Heart left ventricle (tissue), 16 donors: ENCODE results near the gene STARD4. TPM values are rescaled to one million over a fixed set of nuclear protein-coding genes. Genes with fewer than 3 reads are reported as not detected.
A peak's percentile ranks its signal among the peaks of the same experiment; 100 is the strongest.

ENCODE experiments used
- ATAC-seq, 4 donors: fragments of 200-7000 bp; cut with Tn5 transposase; one replicate each; pipeline ENCODE4 v1.9.1; 2020 to 2022; ENCODE audit warnings: moderate library complexity in 4 of 4, mild to moderate bottlenecking in 3 of 4, moderate number of reproducible peaks in 1 of 4
- DNase-seq, 5 donors: peaks; one replicate each; pipeline ENCODE4 v3.0.0-alpha.2; 2020
- H3K27ac ChIP-seq, 12 donors: fragments of 200-600 bp; sonication (generic) in 4 of 12; one replicate each; pipeline versions ENCODE4 v1.5.0 to v1.8.0; 2016 to 2022; ENCODE audit warnings: mild to moderate bottlenecking in 2 of 12
- H3K27me3 ChIP-seq, 9 donors: fragments of 200-600 bp; sonication (generic) in 2 of 9; one replicate each; pipeline versions ENCODE4 v1.5.1 to v1.8.0; 2016 to 2022; ENCODE audit warnings: mild to moderate bottlenecking in 3 of 9
- H3K36me3 ChIP-seq, 9 donors: fragments of 200-600 bp; sonication (generic) in 2 of 9; one replicate each; pipeline versions ENCODE4 v1.5.0 to v1.8.0; 2018 to 2022; ENCODE audit warnings: mild to moderate bottlenecking in 2 of 9
- H3K4me1 ChIP-seq, 12 donors: fragments of 200-600 bp; sonication (generic) in 4 of 12; one replicate each; pipeline versions ENCODE4 v1.5.0 to v1.8.0; 2016 to 2022; ENCODE audit warnings: mild to moderate bottlenecking in 3 of 12
- H3K4me3 ChIP-seq, 12 donors: fragments of 200-600 bp; sonication (generic) in 4 of 12; one replicate each; pipeline versions ENCODE4 v1.5.0 to v1.8.0; 2017 to 2022; ENCODE audit warnings: mild to moderate bottlenecking in 9 of 12, moderate library complexity in 4 of 12
- H3K9me3 ChIP-seq, 12 donors: fragments of 200-600 bp; sonication (generic) in 4 of 12; one replicate each; pipeline versions ENCODE4 v1.5.0 to v1.8.0; 2016 to 2022; ENCODE audit warnings: mild to moderate bottlenecking in 1 of 12
- CTCF ChIP-seq, 12 donors: fragments of 200-600 bp; sonication (generic) in 4 of 12; IDR thresholded peaks; one replicate each; pipeline versions ENCODE4 v1.5.0 to v1.8.0; 2018 to 2022; ENCODE audit warnings: antibody characterized with exemption in 12 of 12, mild to moderate bottlenecking in 5 of 12
- POLR2A ChIP-seq, 2 donors: fragments of 450-650 bp; IDR thresholded peaks; one replicate each; pipeline ENCODE4 v1.6.1; 2017; ENCODE audit warnings: antibody characterized with exemption in 2 of 2, mild to moderate bottlenecking in 2 of 2, moderate library complexity in 2 of 2
- WGBS, 4 donors: extraction: QIAGEN DNeasy Blood & Tissue Kit in 2 of 4; methylation state at CpG; one replicate each; pipeline versions ENCODE4 v1.1.5 to v1.1.7; 2013 to 2018; 5-methylcytosine and 5-hydroxymethylcytosine counted together
- intact Hi-C, 10 donors: fragments of 100-400 bp; cut with DNase I; formaldehyde crosslinking; loops; one replicate each; pipeline versions ENCODE4 v1.11.1 to v1.14.2; 2022
- polyA plus RNA-seq, 2 donors: library from polyadenylated mRNA; stranded (reverse); fragments of 200-250 nt; gene quantifications; one replicate each; pipeline ENCODE4 v1.2.3, GENCODE V29; 2013
- total RNA-seq, 9 donors: library from RNA; depleted of rRNA in 2 of 9; stranded (reverse); fragments of >200 nt in 2 of 9; fragmentation: NEBNext Ultra II Directional in 3 of 9; extraction: Animal tissue kit (Norgen Biotek cat#: 25700) in 3 of 9; gene quantifications; one replicate each; pipeline versions ENCODE4 v1.1.0 to v1.2.4, GENCODE V29; 2016 to 2023
- donor health status: ischemic (EF 13 %, LVEDD 7.1; RV severe dilation, severe dysfunction).
- donor health status: healthy with polysubstance abuse.
- donor health status: DM: no; HTN: yes; CAD: no.
- donor health status: DM: no; HTN: no; CAD: no.
- donor health status: ischemic (EF 25% LVEDD 6.9; RV normal size, moderate dysfunction).
- donor health status: ischemic (EF 25% LVEDD 5.7; RV mildly dilated, moderate dysfunction).
- donor health status: healthy.
- donor health status: DM: yes; HTN: yes; CAD: no.
- donor health status: ischemic (EF 35%, LVEDD 5.7; RV mildly dilated, moderate dysfunction).
- donor health status: nonischemic (EF 11% LVEDD 7.7; RV severe dilation, severe dysfunction).
- donor health status: DM: yes; HTN: yes; CAD: no.
- donor health status: PGD.
- donor health status: ischemic (EF 29% LVEDD 5.4; RV normal size, mild dysfunction).
- donor health status: nonischemic (EF 23%, LVEDD 6.1; RV moderate dilation, normal function).

Gene STARD4
- total and polyA plus RNA-seq, 11 donors = 3.1 to 18.2 (median 9.4) TPM

- no peak overlapping the region for H3K4me3 ChIP-seq
- intact Hi-C loops = no loop called here
- whole genome bisulfite sequencing, 4 donors = 92 to 96% (median 94%) methylated on average over 3 of the region's 3 CpGs
- peaks cover 0 to 9% (median 0%) of the 10 kb centered on the region in 12 donors for H3K4me1 ChIP-seq
- no peaks in the 10 kb centered on the region for H3K9me3 ChIP-seq
- H3K36me3 ChIP-seq = no peaks in the 10 kb centered on the region
- TF ChIP-seq POLR2A (IDR thresholded peaks at IDR 0.05) (no peak), CTCF (IDR thresholded peaks at IDR 0.05) (no peak)
- DNase-seq (no peak), ATAC-seq (no peak)
- H3K27ac ChIP-seq = peak overlapping the region in 1 of 12 donors; percentile 8
- H3K27me3 ChIP-seq = no peaks in the 10 kb centered on the region
These were observed 40.2 kb downstream of the STARD4 start for GRCh38 chr5:111472096-111472495.

- Histone ChIP-seq H3K27me3 (no peaks in the 10 kb centered on the region), H3K36me3 (no peaks in the 10 kb centered on the region), H3K27ac (no peak overlapping the region), H3K4me3 (no peak overlapping the region), H3K4me1 (peaks cover 0 to 9% (median 0%) of the 10 kb centered on the region in 12 donors), H3K9me3 (no peaks in the 10 kb centered on the region)
- DNase-seq (no peak), ATAC-seq (no peak)
- intact Hi-C loops = no loop called here
- 65 to 86% (median 70%) methylated on average over 2 of the region's 2 CpGs for WGBS, 4 donors
- TF ChIP-seq POLR2A (IDR thresholded peaks at IDR 0.05) (no peak), CTCF (IDR thresholded peaks at IDR 0.05) (no peak)
These were observed 42.4 kb downstream of the STARD4 start for GRCh38 chr5:111469903-111470302.

DNA sequence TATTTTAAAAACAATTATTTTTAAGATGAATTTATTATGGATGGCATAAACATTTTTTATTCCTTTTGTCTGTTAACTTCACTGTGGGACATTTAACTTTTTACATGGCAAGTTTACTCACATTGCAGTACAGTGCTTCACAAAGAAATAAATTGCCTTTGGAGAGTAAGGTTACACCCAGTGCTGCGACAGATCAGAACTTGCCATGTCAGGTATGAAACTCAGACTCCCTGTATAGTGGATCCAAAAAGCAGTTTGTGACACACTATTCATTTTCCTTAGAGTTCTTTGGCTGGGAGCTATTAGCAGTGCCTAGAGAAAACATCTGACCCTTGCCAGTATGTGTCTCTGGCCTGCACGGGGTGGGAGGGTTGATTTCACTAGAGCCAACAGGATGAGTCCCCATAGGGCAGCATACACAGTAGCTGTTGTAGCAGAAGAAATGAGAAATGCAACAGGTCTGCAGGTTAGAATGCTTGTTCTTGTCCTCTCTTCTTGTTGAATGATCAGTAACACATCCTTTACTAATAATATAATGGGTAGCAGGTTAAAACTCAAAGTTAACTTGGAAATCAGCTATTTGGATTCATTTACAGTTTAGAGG lies 42.9 kb downstream of the STARD4 start:
- Histone ChIP-seq H3K9me3 (no peaks in the 10 kb centered on the region), H3K4me1 (peaks cover 0 to 9% (median 0%) of the 10 kb centered on the region in 12 donors), H3K4me3 (no peak overlapping the region), H3K36me3 (no peaks in the 10 kb centered on the region), H3K27ac (no peak overlapping the region), H3K27me3 (no peaks in the 10 kb centered on the region)
- no peak for ATAC-seq
- TF ChIP-seq CTCF (IDR thresholded peaks at IDR 0.05) = no peak
- TF ChIP-seq POLR2A (IDR thresholded peaks at IDR 0.05) = no peak
- 69 to 81% (median 79%) methylated on average over 2 of the region's 2 CpGs for WGBS, 4 donors
- intact Hi-C loops = no loop called here
- no peak for DNase-seq

DNA sequence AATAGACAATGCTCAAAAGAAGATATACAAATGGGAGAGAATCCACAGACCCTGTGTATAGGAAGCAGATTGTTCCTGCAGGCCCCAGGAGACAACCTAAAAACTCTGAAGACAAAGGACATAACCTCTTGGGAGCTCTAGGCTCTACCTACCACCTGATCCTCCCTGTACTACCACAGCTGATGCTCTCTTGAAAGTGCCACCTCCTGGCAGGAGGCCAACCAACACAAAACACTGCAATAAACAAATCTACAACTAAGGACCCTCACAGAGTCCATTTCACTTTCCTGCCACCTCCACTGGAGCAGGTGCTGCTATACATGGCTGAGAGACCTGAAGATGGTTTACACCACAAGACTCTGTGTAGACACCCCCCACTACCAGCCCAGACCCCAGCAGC lies 49.0 kb downstream of the STARD4 start:
- Histone ChIP-seq H3K27me3 (no peaks in the 10 kb centered on the region), H3K36me3 (no peaks in the 10 kb centered on the region), H3K27ac (no peak overlapping the region), H3K4me1 (no peaks in the 10 kb centered on the region), H3K4me3 (no peak overlapping the region), H3K9me3 (no peaks in the 10 kb centered on the region)
- ATAC-seq (no peak), DNase-seq (no peak)
- TF ChIP-seq CTCF (IDR thresholded peaks at IDR 0.05) (no peak), POLR2A (IDR thresholded peaks at IDR 0.05) (no peak)
- intact Hi-C loops = no loop called here
